ENCODE measurements around the gene GPX3.

GRCh38 chr5:151048526-151048925 lies 28.1 kb downstream of the GPX3 start:
- TF ChIP-seq FOXP2 (optimal IDR thresholded peaks at IDR 0.05; ENCODE audit: borderline replicate concordance, extremely low read depth, extremely low read length, insufficient read depth) (no peak), SIN3A (IDR thresholded peaks at IDR 0.05; ENCODE audit: borderline replicate concordance, insufficient read depth, low read length) (no peak), TAF1 (IDR thresholded peaks at IDR 0.05; ENCODE audit: borderline replicate concordance, insufficient read depth, low read length) (no peak), REST (IDR thresholded peaks at IDR 0.05; ENCODE audit: insufficient read depth in 1 of 2, low read depth in 2 of 2, low read length in 2 of 2) (no peak)

Measured in PFSK-1 (cell line).